HS-5 (cell line): ENCODE results near the gene FAM210B.
"Not testable (repeated sequence)": the region's sequence is repeated elsewhere in the genome, so short reads cannot be mapped to it uniquely, and the experiment has no call there.

Experiments
- DNase-seq: peaks from one replicate; pipeline ENCODE4 v3.0.0-alpha.2; 2012; ENCODE audit warnings: low read depth

Gene FAM210B

GRCh38 chr20:56358600-56359211 is at the start of gene FAM210B:
TSS of gene FAM210B (plus strand) at chr20:56358974. CDS start at chr20:56359006, 32 bp downstream.
- DNase-seq: peak; percentile 37

DNA sequence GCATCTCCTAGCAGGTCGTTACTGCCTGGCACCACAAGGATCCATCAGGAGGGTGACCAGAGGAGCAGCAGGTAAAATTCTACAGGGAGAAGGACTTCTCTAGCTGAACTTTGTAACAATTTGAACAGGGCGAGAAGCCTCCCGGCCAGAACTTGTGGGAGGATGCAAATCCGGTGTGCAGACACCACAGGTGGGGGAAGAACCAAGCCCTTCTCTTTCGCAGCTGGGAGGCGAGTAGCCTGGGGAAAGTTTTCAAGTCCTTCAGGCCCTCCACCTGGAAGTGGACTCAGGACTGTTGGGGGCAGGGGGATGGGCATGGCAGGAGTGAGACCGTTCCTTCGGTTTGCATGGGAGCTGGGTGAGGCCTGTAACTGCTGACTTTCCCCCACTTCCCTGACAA is 42.7 kb upstream of the FAM210B start:
- no peak for DNase-seq

- DNase-seq: no peak
These were observed 42.3 kb upstream of the FAM210B start for GRCh38 chr20:56316483-56316882.

DNA sequence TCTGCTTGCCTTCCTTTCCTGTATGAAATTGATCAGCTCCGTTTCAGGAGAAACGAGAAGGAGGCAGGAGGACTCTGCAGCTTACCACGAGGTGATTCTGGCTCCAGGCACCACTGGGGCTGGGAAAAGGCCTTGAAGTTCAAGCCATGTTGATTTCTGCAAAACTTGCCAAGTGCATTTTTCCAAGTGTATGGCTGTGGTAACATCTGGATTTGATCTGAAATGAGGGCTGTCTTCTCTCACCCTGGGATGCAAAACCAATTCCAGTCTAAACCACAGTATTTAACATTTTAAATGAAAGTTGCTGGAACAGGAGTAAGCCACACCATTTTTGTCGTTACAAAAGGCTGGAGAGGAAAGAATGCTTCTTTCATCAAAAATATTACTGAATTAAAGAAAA is 36.1 kb upstream of the FAM210B start:
- no peak for DNase-seq

DNA sequence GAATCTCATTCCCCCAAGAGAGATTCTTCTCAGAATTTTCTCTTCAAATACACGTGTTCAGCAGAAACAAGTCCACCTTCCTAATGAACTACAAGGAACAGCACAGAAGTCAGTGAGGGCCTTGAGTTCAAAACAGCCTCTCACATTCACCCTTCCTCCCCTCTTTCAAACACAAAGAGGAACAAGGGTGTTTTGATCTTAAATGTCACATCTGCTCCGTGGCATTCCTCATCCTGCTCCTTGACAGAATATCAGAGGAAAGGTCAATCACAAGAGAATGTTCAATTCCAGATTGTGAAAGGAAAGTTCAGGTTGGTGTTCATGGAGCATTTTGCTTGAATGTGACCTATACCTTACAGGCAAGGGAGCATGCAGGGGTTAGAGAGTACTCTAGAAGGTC is 35.6 kb upstream of the FAM210B start:
- DNase-seq: no peak

DNA sequence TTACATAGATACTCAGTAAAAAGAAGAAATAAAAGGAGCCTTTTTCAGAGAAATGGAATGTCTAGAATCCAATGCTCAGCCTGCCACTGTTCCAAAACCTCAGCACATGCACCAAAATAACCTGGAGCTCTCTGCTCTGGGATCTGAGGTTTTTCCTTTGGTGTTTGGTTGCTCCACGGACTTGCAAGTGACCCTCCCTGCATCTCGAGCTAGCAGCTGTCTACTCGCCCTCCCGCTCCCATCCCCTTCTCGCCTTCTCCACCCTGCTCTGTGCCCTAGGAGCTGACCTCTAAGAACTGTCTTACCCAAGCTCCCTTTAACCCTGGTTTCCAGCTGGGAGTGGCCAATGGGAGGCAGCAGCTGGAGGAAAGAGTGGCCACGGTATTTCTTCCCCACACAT is 35.1 kb upstream of the FAM210B start:
- no peak for DNase-seq

DNA sequence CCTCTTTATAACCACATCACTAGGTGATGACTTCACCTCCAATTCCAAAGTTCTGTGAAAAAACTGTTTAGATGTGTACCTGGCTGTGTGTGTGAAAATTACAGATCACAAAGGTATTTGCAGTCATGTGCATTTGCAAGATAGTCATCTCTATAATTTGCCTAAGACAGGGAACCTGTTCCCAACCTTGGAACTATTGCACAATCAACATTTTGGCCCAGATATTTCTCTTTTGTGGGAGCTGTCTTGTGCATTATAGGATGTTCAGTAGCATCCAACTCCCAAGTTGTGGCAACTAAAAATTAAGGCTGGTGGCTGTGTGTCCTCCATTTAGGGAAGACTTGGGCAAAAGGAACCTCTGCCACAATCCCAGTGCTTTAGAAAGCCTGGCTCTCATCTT is 34.0 kb upstream of the FAM210B start:
- no peak for DNase-seq

- DNase-seq: no peak
These were observed 29.9 kb upstream of the FAM210B start for GRCh38 chr20:56328861-56329260.

DNA sequence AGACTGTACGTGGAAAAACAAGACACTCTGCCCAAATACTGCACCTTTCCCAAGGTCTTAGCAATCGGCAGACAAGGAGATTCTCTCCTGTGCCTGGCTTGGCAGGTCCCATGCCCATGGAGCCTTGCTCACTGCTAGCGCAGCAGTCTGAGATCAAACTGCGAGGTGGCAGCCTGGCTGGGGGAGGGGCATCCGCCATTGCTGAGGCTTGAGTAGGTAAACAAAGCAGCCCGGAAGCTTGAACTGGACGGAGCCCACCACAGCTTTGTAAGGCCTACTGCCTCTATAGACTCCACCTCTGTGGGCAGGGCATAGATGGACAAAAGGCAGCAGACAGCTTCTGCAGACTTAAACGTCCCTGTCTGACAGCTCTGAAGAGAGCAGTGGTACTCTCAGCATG is 22.1 kb upstream of the FAM210B start:
- not testable (repeated sequence) for DNase-seq

DNA sequence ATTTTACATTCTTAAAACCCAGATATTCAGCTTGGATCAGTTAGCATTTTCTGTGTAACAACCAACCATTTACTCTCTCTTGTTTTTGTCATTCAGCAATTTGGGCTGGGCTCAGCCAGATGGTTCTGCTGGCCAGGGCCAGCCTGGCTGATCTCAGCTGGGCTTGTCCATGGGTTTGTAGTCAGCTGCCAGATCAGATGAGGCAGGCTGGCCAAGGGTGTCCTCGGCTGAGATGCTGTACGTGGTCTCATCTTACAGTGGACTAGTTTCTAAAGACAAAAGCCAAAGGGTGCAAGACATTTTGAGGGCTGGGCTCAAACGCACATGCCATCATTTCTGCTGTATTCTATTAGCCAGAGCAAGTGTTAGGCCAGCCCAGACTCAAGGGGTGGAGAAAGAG is 16.0 kb upstream of the FAM210B start:
- DNase-seq: no peak

DNA sequence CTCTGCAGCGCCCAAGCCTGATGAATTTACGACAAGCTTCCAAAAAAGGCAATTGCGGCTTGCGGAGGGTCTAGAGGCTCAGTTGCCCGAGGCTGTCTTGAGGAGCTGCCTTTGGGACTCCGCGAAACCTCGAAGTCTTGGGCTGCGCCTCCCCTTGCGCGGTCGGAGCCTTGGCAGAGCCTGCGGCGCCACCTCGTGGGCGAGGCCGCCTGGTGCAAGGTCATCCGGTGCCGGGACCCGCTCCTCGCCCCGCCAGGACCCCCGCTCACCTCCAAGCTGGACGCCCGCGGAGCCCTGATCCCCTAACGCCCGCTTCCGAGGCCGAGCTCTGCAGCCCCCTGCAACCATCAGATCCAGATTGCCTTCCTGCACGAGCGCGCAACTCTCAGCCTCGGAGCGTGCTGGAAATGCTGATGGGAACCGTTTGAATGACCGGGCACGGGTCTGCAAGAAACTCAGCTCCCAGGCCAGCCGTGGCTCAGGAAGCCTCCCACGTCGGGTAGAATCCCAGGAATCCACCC is 14.9 kb upstream of the FAM210B start:
- DNase-seq: no peak

GRCh38 chr20:56345911-56346310 is 12.9 kb upstream of the FAM210B start:
- no peak for DNase-seq

DNA sequence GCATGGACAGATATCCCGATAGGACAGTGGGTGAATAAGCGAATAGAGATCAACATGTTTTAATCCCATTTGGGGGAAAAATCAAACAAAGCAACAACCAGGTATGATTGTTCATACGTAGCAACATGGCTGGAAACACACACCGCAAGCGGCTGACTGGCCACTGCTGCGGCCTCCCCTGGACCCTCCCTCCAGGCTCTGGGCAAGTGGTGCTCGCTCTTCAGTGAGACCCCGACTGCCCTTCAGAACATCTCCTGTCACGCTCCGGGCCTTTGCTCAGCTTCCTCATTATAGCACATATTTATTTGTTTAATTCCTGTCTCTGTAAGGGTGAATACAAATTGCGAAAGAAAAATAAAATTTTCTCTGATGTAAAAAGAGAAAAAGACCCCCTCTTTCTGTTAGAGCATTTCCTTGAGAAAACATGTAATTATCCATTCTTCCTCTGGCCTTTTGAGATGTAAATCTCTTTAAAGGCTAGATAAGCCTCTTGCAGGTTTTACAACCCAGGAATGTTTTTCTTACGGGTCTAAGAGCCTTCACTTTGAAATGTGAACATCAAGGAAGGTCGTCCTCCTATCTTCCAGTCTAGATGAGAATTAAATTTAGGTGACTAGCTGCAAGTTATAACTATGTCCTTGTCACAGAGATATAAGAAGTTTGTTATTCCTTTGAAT is 11.0 kb upstream of the FAM210B start:
- DNase-seq: no peak

DNA sequence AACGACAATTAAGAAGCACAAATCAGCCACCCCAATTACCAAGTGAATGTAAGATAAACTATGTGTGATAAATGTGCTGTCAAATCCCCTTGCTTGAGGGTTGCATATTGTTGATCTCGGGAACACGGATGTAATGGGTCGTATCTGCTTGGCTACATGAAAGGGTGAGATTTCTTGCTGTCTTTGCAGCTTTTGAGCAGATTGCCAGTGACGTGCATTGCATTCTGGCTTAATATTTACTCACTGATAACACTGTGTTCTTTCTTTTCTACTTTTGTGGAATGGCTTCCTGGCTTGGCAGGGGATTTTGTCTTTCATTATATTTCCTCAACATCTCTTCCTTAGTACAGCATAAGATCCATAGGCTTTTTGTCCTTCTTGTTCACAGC is 10.5 kb upstream of the FAM210B start:
- DNase-seq: no peak

GRCh38 chr20:56348746-56349145 is 10.0 kb upstream of the FAM210B start:
- no peak for DNase-seq

GRCh38 chr20:56350842-56351241 is 7.9 kb upstream of the FAM210B start:
- DNase-seq: peak; percentile 86

DNA sequence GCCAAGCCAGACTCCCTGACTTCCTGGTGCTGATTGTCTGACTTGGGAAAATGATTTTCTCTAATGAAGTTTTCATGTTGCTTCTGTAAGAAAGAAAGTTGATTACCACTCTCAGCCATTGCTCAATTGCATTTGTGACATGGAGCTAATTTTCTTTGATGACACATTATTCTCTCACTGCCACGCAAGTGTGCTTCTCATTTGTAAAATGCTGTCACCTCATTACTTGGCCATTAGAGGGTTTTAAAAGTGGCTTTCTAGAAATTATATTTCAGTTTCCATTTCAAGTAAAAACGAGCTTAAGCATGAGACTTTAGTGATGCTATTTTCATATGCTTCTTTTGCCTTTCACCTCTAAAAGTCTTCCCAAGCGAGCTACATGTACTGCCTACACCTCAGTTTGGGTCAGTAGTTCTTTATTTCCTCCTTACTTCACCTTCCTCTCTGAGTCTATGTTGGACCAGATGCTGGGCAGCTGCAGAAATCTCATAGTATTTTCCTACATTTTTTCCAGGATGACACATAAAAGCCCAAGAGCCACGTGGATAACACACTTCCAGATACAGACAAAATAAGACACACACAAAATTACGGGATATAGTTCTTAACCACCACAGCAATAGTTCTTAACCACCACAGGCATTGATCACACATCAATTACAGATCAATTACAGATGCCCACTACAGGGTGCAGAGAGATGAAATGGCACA is 6.3 kb upstream of the FAM210B start:
- peak; percentile 45 for DNase-seq

DNA sequence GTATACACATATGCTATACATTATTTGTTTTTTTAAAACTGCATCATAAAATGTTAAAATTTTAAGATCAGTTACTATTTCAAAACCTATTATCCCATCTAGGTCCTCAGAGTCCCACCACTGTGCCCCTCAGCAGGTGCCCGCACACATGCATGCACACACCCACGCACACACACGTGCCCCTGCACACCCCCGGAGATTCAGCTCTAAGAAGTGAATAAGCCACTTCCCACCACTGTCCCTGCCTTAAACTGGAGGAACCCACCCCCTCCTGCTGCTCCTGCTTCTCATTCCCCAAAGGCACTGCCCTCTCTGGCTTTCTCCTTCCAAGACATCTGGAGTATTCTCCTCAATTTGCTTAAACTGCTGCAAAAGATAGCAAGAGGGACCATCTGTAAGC is 5.4 kb upstream of the FAM210B start:
- no peak for DNase-seq

GRCh38 chr20:56358070-56358469 is 704 bp upstream of the FAM210B start:
- DNase-seq: no peak

DNA sequence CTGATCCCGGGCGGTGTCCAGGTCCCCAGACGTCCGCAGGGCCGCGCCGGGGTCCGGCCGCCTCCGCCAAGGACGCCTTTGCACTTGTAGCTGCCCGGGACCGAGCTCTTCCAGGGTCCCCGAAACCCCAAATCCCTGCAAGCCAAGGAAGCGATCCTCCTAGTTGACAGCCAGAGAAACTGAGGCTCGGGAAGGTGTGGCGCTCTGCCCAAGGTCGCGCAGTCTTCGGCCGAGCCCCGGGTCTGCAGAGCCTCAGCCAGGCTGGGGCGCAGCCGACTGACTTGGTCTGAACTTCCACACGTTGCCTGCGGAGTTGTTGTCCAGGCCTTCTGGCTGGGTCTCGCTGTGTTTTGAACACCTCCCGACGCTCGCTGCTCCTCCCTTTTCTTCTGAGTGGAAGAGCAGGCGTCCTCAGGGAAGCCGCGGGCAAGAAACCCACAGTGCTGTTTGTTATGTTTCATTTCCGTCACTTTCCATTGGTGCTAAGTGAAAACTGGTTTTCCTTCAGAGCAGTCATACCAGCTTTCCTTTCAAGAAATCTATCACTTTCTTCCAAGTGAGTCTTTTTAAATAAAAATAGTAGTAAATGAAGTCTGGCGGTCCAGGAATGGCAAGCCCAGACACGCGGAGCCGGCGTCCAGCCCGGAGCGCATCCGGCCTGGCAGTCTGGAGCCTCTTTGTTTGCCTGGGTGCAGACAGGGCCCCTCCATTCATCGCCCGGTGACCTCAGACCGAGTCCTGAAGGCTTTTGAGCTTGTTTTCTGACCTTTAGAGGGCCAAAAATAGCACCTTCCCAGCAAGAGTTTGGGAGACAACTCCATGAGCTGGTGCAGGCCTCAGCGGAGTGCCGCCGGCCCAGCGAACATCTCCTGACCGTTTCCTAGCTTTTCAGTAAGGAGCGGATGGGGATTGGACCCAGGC is 698 bp downstream of the FAM210B start:
- no peak for DNase-seq

- no peak for DNase-seq
These were observed 1.5 kb downstream of the FAM210B start for GRCh38 chr20:56360133-56360907.

GRCh38 chr20:56360908-56361205 is 2.1 kb downstream of the FAM210B start:
- DNase-seq: no peak
